Measurements from ENCODE around the gene DAD1.

GRCh38 chr14:22539831-22540230 lies 49.2 kb downstream of the DAD1 start:
- TF ChIP-seq POLR2A (IDR thresholded peaks at IDR 0.05) = no peak
- no peak for TF ChIP-seq CTCF (IDR thresholded peaks at IDR 0.05)

Data from gastroesophageal sphincter (tissue), 3 donors.